GM21723 (cell line): ENCODE data around the gene SLC22A4.

ENCODE experiments used
- ATAC-seq: cut with Tn5 transposase; IDR thresholded peaks from one replicate; pipeline ENCODE4 v1.9.1; 2021; ENCODE audit warnings: mild to moderate bottlenecking, moderate library complexity; ENCODE audit not compliant: unreplicated experiment

Gene SLC22A4

DNA sequence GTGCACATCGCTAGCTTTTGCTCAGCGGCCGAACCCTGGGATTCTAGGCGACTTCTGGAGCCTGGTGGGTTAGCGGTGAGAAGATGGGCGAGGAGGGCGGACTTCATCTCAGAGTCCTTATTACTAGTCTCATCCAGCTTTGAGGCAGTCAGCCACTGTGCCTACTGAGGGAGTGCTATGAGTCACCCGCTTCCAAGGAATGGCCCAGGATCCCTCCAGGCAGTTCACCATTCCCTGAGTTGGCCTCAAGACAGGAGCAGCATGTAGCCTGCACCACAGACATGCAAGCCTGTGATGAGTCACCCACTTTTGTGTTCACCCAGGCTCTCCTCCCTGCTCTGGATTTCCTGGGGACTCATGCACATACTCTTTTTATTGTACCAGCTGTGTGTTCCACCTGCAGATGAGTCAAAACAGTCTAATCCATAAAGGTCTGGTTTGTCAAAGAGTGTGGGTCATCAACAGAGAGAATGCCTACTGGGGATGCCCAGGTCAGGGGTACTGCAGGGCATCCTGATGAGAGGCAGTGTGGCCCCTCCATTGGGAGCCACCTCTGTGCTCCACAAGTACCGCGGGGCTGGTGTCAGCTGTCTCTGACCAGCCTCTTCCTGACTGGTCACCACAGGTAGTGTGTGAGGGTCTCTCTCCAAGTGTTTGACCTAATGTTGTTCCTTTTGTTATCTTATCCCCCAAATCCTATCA is 95.5 kb downstream of the SLC22A4 start:
- no peak for ATAC-seq

DNA sequence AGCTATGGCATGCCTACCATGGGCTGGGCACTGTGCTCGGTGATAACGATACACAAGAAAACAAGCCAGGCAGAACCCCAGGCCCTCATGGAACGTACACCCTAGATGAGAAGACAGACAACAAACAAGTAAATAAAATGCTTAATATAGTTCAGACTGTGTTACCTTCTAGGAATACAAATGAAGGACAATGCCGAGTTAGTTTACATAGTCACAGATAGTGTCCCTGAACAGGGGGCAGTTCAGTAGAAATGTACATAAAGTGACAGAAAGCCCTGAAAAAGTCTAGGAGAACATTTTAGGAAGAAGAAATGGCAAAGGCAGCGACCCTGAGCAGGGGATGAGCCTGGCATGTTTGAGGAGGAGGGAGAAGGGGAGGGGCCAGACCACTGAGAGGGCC is 97.1 kb downstream of the SLC22A4 start:
- ATAC-seq = no peak

DNA sequence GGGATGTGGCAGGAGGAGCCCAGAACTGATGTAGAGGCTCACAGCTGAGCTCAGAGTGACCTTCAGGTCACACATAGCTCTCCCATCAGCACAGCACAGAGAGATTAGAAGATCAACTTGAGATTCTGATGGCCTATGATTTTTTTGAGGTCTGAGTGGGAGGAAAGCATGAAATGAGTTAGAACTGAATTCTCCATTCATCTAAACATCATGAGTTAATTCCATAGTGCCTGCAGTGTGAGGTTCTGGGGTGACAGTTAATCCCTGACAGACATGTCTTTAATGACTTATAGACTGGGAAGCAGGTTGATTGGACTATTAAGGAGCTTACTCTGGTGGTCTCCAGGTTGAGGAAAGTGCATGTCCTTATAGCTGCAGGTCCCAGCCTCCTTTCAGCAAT is 97.7 kb downstream of the SLC22A4 start:
- ATAC-seq = no peak

DNA sequence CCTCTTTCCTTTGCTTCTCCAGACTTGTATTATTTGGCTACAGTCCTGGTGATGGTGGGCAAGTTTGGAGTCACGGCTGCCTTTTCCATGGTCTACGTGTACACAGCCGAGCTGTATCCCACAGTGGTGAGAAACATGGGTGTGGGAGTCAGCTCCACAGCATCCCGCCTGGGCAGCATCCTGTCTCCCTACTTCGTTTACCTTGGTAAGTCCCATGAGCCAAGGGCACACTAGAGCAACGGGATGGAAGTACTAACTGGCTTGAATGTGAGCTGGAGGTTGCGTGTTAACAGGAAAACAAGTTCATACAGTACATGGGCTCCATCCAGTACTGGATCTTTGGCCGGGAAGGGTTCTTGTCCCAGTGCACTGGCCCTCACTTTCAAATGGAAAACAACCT is 98.2 kb downstream of the SLC22A4 start:
- ATAC-seq = no peak

DNA sequence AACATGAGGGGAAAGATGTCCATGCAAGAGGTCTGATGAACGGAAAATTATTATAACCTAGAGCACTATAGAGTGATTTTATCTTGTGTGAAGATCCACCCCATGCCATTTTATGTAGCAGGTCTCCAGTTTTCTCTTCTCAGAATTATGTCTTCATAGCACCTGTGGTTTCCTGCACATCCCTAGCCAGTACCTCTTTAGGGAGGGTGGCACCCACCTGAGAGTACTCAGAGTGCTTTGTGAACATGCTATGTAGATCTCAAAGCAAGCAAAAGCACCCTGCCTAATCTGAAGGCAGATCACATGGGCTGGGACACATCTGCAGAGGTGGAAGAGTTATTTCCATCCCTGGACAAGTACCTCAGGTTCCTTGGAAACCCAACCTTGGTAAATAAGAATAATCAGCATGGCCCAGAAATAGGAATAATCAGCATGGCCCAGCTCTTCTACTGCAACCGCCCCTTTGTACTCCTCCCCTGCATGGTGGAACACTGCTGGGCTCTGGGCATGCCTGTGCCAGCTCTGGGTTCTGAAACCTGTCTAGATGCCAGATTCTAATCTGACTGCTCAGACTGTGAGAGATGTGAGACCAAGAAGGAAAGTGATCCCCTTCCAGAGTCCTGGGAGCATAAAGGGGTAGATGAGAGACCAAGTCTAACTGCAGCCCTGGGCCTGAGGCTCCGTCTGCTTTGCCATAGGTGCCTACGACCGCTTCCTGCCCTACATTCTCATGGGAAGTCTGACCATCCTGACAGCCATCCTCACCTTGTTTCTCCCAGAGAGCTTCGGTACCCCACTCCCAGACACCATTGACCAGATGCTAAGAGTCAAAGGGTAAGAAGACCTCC is 99.0 kb downstream of the SLC22A4 start:
- no peak for ATAC-seq
